ENCODE measurements around the gene CD83. TPM values are rescaled to one million over a fixed set of nuclear protein-coding genes. Genes with fewer than 3 reads are reported as not detected.

Gene CD83
- polyA plus RNA-seq, 1 donor: 8.2 TPM

- no peaks in the 10 kb centered on the region for H3K4me1 ChIP-seq (ENCODE audit: control insufficient read depth, insufficient read depth, low read length)
Measured at GRCh38 chr6:14077193-14077867, 40.2 kb upstream of the CD83 start.

DNA sequence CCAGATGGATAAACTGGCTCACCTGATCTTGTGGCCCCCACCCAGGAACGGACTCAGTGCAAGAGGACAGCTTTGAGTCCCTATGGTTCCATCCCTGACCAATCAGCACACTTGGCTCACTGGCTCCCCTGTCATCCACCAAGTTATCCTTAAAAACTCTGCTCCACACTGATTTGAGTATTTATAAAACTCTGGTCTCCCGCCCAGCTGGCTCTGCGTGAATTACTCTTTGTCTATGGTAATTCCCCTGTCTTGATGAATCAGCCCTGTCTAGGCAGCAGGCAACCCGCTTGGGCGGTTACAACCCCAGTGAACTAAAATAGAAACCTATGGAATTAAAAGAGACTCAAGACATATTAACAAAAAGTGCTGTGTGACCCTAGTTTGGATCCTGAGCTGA lies 38.1 kb upstream of the CD83 start:
- Histone ChIP-seq H3K27ac (ENCODE audit: low read length) (no peak overlapping the region), H3K36me3 (ENCODE audit: control insufficient read depth, insufficient read depth, low read length) (no peaks in the 10 kb centered on the region), H3K9me3 (ENCODE audit: control insufficient read depth, low read depth, low read length) (no peaks in the 10 kb centered on the region), H3K27me3 (ENCODE audit: control insufficient read depth, insufficient read depth, low read length) (no peaks in the 10 kb centered on the region), H3K4me1 (ENCODE audit: control insufficient read depth, insufficient read depth, low read length) (no peaks in the 10 kb centered on the region), H3K4me3 (ENCODE audit: low read length) (no peak overlapping the region)
- 30% methylated on average over 2 of the region's 5 CpGs for WGBS (ENCODE audit: insufficient coverage, low lambda C conversion rate)
- DNase-seq: no peak

More at GRCh38 chr6:14077193-14077867, 40.2 kb upstream of the CD83 start:
- no peak overlapping the region for H3K4me3 ChIP-seq (ENCODE audit: low read length)
- no peak overlapping the region for H3K27ac ChIP-seq (ENCODE audit: low read length)
- no peaks in the 10 kb centered on the region for H3K36me3 ChIP-seq (ENCODE audit: control insufficient read depth, insufficient read depth, low read length)
- H3K9me3 ChIP-seq (ENCODE audit: control insufficient read depth, low read depth, low read length): no peaks in the 10 kb centered on the region
- no peaks in the 10 kb centered on the region for H3K27me3 ChIP-seq (ENCODE audit: control insufficient read depth, insufficient read depth, low read length)
- 100% methylated on average over 1 of the region's 4 CpGs for WGBS (ENCODE audit: insufficient coverage, low lambda C conversion rate)
- DNase-seq: no peak

DNA sequence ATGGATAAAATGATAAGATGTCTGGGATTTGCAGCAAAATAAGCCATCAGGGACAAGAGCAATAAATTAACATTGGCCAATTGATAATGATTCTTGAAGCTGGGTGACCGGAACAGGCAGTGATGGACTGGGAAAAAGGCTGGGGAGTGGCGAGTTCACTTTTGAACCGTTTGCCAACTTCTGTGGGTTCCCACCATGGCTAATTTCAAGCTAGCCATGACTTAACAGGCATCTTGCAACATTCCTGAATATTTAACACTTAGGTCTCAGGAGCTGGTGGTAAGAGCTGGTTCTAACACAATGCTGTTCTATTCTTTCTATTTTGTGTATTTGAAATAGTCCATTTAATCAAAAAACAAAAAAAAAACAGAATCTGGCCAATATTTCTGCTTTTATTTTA lies 37.6 kb upstream of the CD83 start:
- no peaks in the 10 kb centered on the region for H3K9me3 ChIP-seq (ENCODE audit: control insufficient read depth, low read depth, low read length)
- no peak overlapping the region for H3K4me3 ChIP-seq (ENCODE audit: low read length)
- H3K4me1 ChIP-seq (ENCODE audit: control insufficient read depth, insufficient read depth, low read length): no peaks in the 10 kb centered on the region
- H3K27ac ChIP-seq (ENCODE audit: low read length): no peak overlapping the region
- H3K36me3 ChIP-seq (ENCODE audit: control insufficient read depth, insufficient read depth, low read length): no peaks in the 10 kb centered on the region
- WGBS (ENCODE audit: insufficient coverage, low lambda C conversion rate): 92% methylated on average over 2 of the region's 3 CpGs
- no peaks in the 10 kb centered on the region for H3K27me3 ChIP-seq (ENCODE audit: control insufficient read depth, insufficient read depth, low read length)
- DNase-seq: no peak

DNA sequence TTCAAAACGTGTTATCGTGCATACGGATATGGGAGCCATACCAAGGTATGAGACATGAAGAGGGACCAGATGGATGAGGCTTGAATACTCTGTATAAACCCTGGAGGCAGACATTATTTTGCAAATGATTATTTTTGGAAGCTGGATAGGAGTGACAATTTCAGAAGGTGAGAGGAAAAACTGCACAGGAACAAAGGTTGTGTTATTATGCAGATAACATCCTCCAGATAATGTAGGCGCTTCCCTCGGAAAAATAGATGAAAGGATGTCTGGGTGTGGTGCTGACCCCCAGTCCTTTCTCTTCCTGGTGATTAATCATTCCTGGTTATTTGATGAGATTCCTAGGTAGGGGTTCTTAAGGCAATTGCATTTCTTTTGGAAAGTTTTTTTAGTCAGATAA lies 36.4 kb upstream of the CD83 start:
- H3K36me3 ChIP-seq (ENCODE audit: control insufficient read depth, insufficient read depth, low read length): no peaks in the 10 kb centered on the region
- no peaks in the 10 kb centered on the region for H3K27me3 ChIP-seq (ENCODE audit: control insufficient read depth, insufficient read depth, low read length)
- no peak overlapping the region for H3K4me3 ChIP-seq (ENCODE audit: low read length)
- no peak for DNase-seq
- H3K27ac ChIP-seq (ENCODE audit: low read length): no peak overlapping the region
- no peaks in the 10 kb centered on the region for H3K4me1 ChIP-seq (ENCODE audit: control insufficient read depth, insufficient read depth, low read length)
- H3K9me3 ChIP-seq (ENCODE audit: control insufficient read depth, low read depth, low read length): no peaks in the 10 kb centered on the region
- 78% methylated on average over 3 of the region's 5 CpGs for WGBS (ENCODE audit: insufficient coverage, low lambda C conversion rate)

DNA sequence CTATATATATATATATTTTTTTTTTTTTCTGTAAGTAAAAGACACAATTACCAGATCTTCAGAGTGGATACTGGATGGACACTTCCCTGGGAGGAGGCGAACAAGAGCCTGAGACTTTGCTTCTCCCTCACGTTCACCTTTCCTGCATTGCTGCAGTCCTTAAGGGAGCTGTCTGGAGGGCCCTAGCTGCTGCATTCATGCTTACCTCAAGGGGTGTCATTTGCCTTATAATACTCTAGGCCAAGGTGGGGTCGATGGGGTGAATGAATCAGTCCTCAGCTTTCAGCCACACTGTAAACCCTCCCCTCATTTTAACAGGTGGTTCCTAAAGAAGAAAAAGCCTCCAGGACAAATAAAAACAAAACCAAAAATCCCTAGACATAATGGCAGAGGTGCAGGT lies 34.8 kb upstream of the CD83 start:
- Histone ChIP-seq H3K4me3 (ENCODE audit: low read length) (no peak overlapping the region), H3K4me1 (ENCODE audit: control insufficient read depth, insufficient read depth, low read length) (no peaks in the 10 kb centered on the region), H3K27me3 (ENCODE audit: control insufficient read depth, insufficient read depth, low read length) (peaks cover 3% of the 10 kb centered on the region), H3K36me3 (ENCODE audit: control insufficient read depth, insufficient read depth, low read length) (no peaks in the 10 kb centered on the region), H3K9me3 (ENCODE audit: control insufficient read depth, low read depth, low read length) (no peaks in the 10 kb centered on the region), H3K27ac (ENCODE audit: low read length) (no peak overlapping the region)
- WGBS (ENCODE audit: insufficient coverage, low lambda C conversion rate): no CpG with 5 or more reads among the region's 3 CpGs
- no peak for DNase-seq

DNA sequence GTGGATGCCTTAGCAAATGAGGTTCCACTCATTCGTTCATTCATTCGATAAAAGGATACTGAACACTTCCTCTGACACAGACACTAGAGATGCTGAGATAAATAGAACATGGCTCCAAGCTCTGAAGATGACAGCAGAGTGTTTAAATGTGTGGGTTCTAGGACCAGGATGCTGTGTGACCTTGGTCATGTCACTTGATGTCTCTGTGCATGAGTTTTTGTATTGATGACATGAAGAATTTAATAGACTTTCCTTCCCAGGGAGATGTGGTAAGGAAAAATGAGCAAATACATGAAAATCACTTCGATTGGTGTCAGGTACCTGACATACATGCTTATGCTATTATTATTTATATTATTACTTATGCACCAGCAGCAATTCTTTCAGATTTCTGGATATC lies 34.3 kb upstream of the CD83 start:
- no peak overlapping the region for H3K27ac ChIP-seq (ENCODE audit: low read length)
- WGBS (ENCODE audit: insufficient coverage, low lambda C conversion rate): no CpG with 5 or more reads among the region's 3 CpGs
- no peak overlapping the region for H3K4me3 ChIP-seq (ENCODE audit: low read length)

DNA sequence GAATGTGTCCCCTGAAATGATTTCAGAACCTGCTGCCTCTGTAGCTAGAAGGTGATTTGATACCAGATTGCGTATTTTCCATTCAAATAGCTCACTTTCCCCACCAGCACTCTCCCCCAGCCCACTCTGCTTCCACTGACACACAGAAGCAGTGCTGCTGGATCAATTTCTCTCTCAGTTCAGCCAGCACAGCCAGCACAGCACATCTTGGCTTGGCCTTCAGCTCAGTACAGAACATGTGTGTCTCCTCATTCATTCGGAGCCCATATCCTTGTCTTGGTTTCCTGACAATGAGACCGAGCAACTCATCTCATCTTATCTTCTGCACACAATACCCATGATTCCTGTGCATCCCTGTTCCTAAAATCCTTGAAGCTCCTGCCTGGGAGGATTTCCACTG lies 33.8 kb upstream of the CD83 start:
- no peak overlapping the region for H3K4me3 ChIP-seq (ENCODE audit: low read length)
- H3K27ac ChIP-seq (ENCODE audit: low read length): no peak overlapping the region
- no peak for DNase-seq
- WGBS (ENCODE audit: insufficient coverage, low lambda C conversion rate): no CpG with 5 or more reads among the region's 3 CpGs
- no peaks in the 10 kb centered on the region for H3K4me1 ChIP-seq (ENCODE audit: control insufficient read depth, insufficient read depth, low read length)
- no peaks in the 10 kb centered on the region for H3K9me3 ChIP-seq (ENCODE audit: control insufficient read depth, low read depth, low read length)
- H3K36me3 ChIP-seq (ENCODE audit: control insufficient read depth, insufficient read depth, low read length): no peaks in the 10 kb centered on the region
- H3K27me3 ChIP-seq (ENCODE audit: control insufficient read depth, insufficient read depth, low read length): peaks cover 3% of the 10 kb centered on the region

More for the DNA sequence above, 34.3 kb upstream of the CD83 start:
- no peak for DNase-seq
- Histone ChIP-seq H3K4me1 (ENCODE audit: control insufficient read depth, insufficient read depth, low read length) (no peaks in the 10 kb centered on the region), H3K27me3 (ENCODE audit: control insufficient read depth, insufficient read depth, low read length) (peaks cover 3% of the 10 kb centered on the region), H3K9me3 (ENCODE audit: control insufficient read depth, low read depth, low read length) (no peaks in the 10 kb centered on the region), H3K36me3 (ENCODE audit: control insufficient read depth, insufficient read depth, low read length) (no peaks in the 10 kb centered on the region)

- no peak overlapping the region for H3K4me3 ChIP-seq (ENCODE audit: low read length)
- H3K27ac ChIP-seq (ENCODE audit: low read length): no peak overlapping the region
- no peak for DNase-seq
- peaks cover 3% of the 10 kb centered on the region for H3K27me3 ChIP-seq (ENCODE audit: control insufficient read depth, insufficient read depth, low read length)
- WGBS (ENCODE audit: insufficient coverage, low lambda C conversion rate): no CpG with 5 or more reads among the region's 11 CpGs
- no peaks in the 10 kb centered on the region for H3K9me3 ChIP-seq (ENCODE audit: control insufficient read depth, low read depth, low read length)
- no peaks in the 10 kb centered on the region for H3K4me1 ChIP-seq (ENCODE audit: control insufficient read depth, insufficient read depth, low read length)
- no peaks in the 10 kb centered on the region for H3K36me3 ChIP-seq (ENCODE audit: control insufficient read depth, insufficient read depth, low read length)
Measured at GRCh38 chr6:14084388-14084787, 33.2 kb upstream of the CD83 start.

DNA sequence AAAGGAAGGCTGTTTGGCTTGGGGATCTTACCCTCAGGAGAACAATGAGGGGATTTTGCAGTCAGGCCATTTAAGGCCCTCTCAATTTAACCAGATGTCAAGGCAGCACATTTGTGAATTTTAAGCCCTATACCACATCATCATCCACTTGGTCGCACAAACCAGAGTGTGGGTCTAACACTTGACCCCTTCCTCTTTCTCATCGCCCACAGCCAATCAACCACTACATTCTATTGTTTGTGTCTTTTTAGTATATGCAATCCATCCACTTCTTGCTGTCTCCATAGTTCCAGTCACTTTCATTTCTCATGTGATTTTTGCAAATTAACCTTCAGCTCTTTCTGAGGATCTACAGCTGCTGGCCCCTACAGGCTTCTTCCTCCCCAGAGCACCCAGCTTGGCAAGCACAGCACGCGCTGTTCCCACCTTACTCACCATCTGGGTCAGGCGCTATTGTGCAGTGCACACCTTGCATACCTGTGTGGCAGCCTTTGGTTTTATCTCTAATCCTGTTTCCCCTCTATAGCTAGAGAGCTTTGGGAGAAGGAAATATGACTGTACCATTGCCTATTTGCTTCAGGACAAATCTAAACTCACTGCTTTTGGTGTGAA lies 32.3 kb upstream of the CD83 start:
- H3K36me3 ChIP-seq (ENCODE audit: control insufficient read depth, insufficient read depth, low read length): no peaks in the 10 kb centered on the region
- no peaks in the 10 kb centered on the region for H3K4me1 ChIP-seq (ENCODE audit: control insufficient read depth, insufficient read depth, low read length)
- H3K27ac ChIP-seq (ENCODE audit: low read length): no peak overlapping the region
- peaks cover 3% of the 10 kb centered on the region for H3K27me3 ChIP-seq (ENCODE audit: control insufficient read depth, insufficient read depth, low read length)
- H3K9me3 ChIP-seq (ENCODE audit: control insufficient read depth, low read depth, low read length): no peaks in the 10 kb centered on the region
- no peak for DNase-seq
- WGBS (ENCODE audit: insufficient coverage, low lambda C conversion rate): 100% methylated on average over 2 of the region's 5 CpGs
- H3K4me3 ChIP-seq (ENCODE audit: low read length): no peak overlapping the region

DNA sequence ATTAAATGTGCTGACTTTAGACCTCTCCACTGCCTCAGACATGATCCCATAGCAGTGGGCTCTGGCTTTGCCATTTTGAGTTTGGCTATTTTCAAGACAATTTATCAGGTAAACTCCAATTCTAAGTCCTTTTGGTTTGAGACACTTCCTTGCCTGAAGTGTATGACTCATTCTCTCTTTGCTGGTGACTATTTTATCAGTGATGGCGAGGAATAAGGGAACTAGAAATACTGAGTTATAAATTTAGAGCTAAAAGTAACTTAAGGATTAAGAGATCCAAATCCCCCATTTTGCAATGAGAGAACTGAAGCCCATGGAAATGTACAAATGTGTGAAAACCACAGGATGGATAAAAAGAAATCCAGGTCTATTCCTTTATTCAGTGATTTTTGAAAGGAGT lies 30.9 kb upstream of the CD83 start:
- no peaks in the 10 kb centered on the region for H3K36me3 ChIP-seq (ENCODE audit: control insufficient read depth, insufficient read depth, low read length)
- H3K4me3 ChIP-seq (ENCODE audit: low read length): no peak overlapping the region
- H3K9me3 ChIP-seq (ENCODE audit: control insufficient read depth, low read depth, low read length): no peaks in the 10 kb centered on the region
- H3K4me1 ChIP-seq (ENCODE audit: control insufficient read depth, insufficient read depth, low read length): no peaks in the 10 kb centered on the region
- no peak for DNase-seq
- H3K27me3 ChIP-seq (ENCODE audit: control insufficient read depth, insufficient read depth, low read length): peaks cover 3% of the 10 kb centered on the region
- H3K27ac ChIP-seq (ENCODE audit: low read length): no peak overlapping the region
- WGBS (ENCODE audit: insufficient coverage, low lambda C conversion rate): no CpG with 5 or more reads among the region's 1 CpG
